Tibial nerve (tissue), 4 donors: Measurements from ENCODE around the gene TMEM198. TPM values are rescaled to one million over a fixed set of nuclear protein-coding genes. Genes with fewer than 3 reads are reported as not detected.

Source experiments
- DNase-seq, 2 donors: peaks; one replicate each; pipeline ENCODE4 v3.0.0-alpha.2; 2019; ENCODE audit warnings: low spot score in 2 of 2
- H3K27ac ChIP-seq, 4 donors: fragments of 200-600 bp; sonication (generic) in 3 of 4; one replicate each; pipeline ENCODE4 v1.5.1; 2017 to 2019; ENCODE audit warnings: mild to moderate bottlenecking in 1 of 4
- H3K27me3 ChIP-seq, 2 donors: fragments of 200-600 bp; sonication (generic) in 1 of 2; one replicate each; pipeline versions ENCODE4 v1.5.1 to v1.6.0; 2017 to 2019
- H3K36me3 ChIP-seq, 3 donors: fragments of 200-600 bp; sonication (generic); one replicate each; pipeline ENCODE4 v1.5.1; 2018 to 2019
- H3K4me1 ChIP-seq, 4 donors: fragments of 200-600 bp; sonication (generic) in 3 of 4; one replicate each; pipeline ENCODE4 v1.5.1; 2017 to 2019
- H3K4me3 ChIP-seq, 4 donors: fragments of 200-600 bp; sonication (generic) in 3 of 4; one replicate each; pipeline ENCODE4 v1.5.1; 2017 to 2019; ENCODE audit warnings: mild to moderate bottlenecking in 1 of 4, moderate library complexity in 1 of 4
- H3K9me3 ChIP-seq, 4 donors: fragments of 200-600 bp; sonication (generic) in 3 of 4; one replicate each; pipeline ENCODE4 v1.5.1; 2017 to 2019
- CTCF ChIP-seq, 5 experiments: fragments of 200-600 bp in 3 of 5; fragments of 450-650 bp in 2 of 5; sonication (generic) in 3 of 5; IDR thresholded peaks; one replicate each; pipeline ENCODE4 v1.5.1; 2016 to 2019; ENCODE audit warnings: antibody characterized with exemption in 5 of 5, mild to moderate bottlenecking in 3 of 5, moderate library complexity in 2 of 5
- EP300 ChIP-seq, 2 donors: sonication (generic); formaldehyde crosslinking; IDR thresholded peaks; one replicate each; pipeline ENCODE4 v1.6.1; 2017; ENCODE audit warnings: antibody characterized with exemption in 2 of 2, mild to moderate bottlenecking in 1 of 2
- POLR2A ChIP-seq, 2 donors: fragments of 450-650 bp; IDR thresholded peaks; one replicate each; pipeline ENCODE4 v1.6.1; 2017; ENCODE audit warnings: antibody characterized with exemption in 2 of 2, mild to moderate bottlenecking in 2 of 2, moderate library complexity in 2 of 2
- WGBS, 2 donors: methylation state at CpG; one replicate each; pipeline ENCODE4 v1.1.5; 2018; 5-methylcytosine and 5-hydroxymethylcytosine counted together
- total RNA-seq, 4 donors: library from RNA; depleted of rRNA; stranded (reverse); fragments of >200 nt; gene quantifications; one replicate each; pipeline ENCODE4 v1.1.0, GENCODE V29; 2016

The TMEM198 gene
- total RNA-seq, 4 donors from 2014 or later: 1.6 to 2.4 (median 1.9) TPM

- WGBS, 2 donors: 81 to 82% methylated on average over 20 of the region's 20 CpGs
- TF ChIP-seq POLR2A (IDR thresholded peaks at IDR 0.05): no peak
- TF ChIP-seq EP300 (IDR thresholded peaks at IDR 0.05): no peak
- TF ChIP-seq CTCF (IDR thresholded peaks at IDR 0.05): no peak
- H3K4me1 ChIP-seq: peaks cover 0 to 13% (median 0%) of the 10 kb centered on the region in 4 donors
- no peak overlapping the region for H3K27ac ChIP-seq
- no peaks in the 10 kb centered on the region for H3K36me3 ChIP-seq
- no peaks in the 10 kb centered on the region for H3K9me3 ChIP-seq
- no peak overlapping the region for H3K4me3 ChIP-seq
- H3K27me3 ChIP-seq: peaks cover 0 to 33% of the 10 kb centered on the region in 2 donors
- no peak for DNase-seq
Measured at GRCh38 chr2:219531639-219532377, 12.0 kb upstream of the TMEM198 start.

- peaks cover 0 to 28% of the 10 kb centered on the region in 2 donors for H3K27me3 ChIP-seq
- WGBS, 2 donors: 88% methylated on average over 8 of the region's 8 CpGs
- H3K4me3 ChIP-seq: no peak overlapping the region
- TF ChIP-seq CTCF (IDR thresholded peaks at IDR 0.05): no peak
- no peak for TF ChIP-seq POLR2A (IDR thresholded peaks at IDR 0.05)
- no peak for TF ChIP-seq EP300 (IDR thresholded peaks at IDR 0.05)
- peaks cover 0 to 18% (median 2%) of the 10 kb centered on the region in 4 donors for H3K4me1 ChIP-seq
- H3K27ac ChIP-seq: no peak overlapping the region
- no peaks in the 10 kb centered on the region for H3K36me3 ChIP-seq
- H3K9me3 ChIP-seq: no peaks in the 10 kb centered on the region
- no peak for DNase-seq
Measured at GRCh38 chr2:219532378-219532649, 11.5 kb upstream of the TMEM198 start.

- TF ChIP-seq CTCF (IDR thresholded peaks at IDR 0.05) (no peak), POLR2A (IDR thresholded peaks at IDR 0.05) (no peak), EP300 (IDR thresholded peaks at IDR 0.05) (no peak)
- Histone ChIP-seq H3K27ac (no peak overlapping the region), H3K9me3 (no peaks in the 10 kb centered on the region), H3K27me3 (peaks cover 0 to 10% of the 10 kb centered on the region in 2 donors), H3K4me3 (no peak overlapping the region), H3K4me1 (peaks cover 0 to 35% (median 16%) of the 10 kb centered on the region in 4 donors), H3K36me3 (peaks cover 0 to 5% (median 0%) of the 10 kb centered on the region in 3 donors)
- WGBS, 2 donors: 94% methylated on average over 6 of the region's 6 CpGs
- DNase-seq: no peak
Measured at GRCh38 chr2:219533930-219534661, 9.7 kb upstream of the TMEM198 start.

GRCh38 chr2:219536425-219536824 lies 7.4 kb upstream of the TMEM198 start:
- no peak overlapping the region for H3K4me3 ChIP-seq
- H3K27me3 ChIP-seq: no peaks in the 10 kb centered on the region
- H3K36me3 ChIP-seq: peaks cover 0 to 26% (median 0%) of the 10 kb centered on the region in 3 donors
- H3K4me1 ChIP-seq: peaks cover 0 to 44% (median 25%) of the 10 kb centered on the region in 4 donors
- no peaks in the 10 kb centered on the region for H3K9me3 ChIP-seq
- no peak for DNase-seq
- 65 to 72% methylated on average over 16 of the region's 16 CpGs for WGBS, 2 donors
- no peak for TF ChIP-seq EP300 (IDR thresholded peaks at IDR 0.05)
- no peak for TF ChIP-seq POLR2A (IDR thresholded peaks at IDR 0.05)
- TF ChIP-seq CTCF (IDR thresholded peaks at IDR 0.05): no peak
- peak overlapping the region in 2 of 4 donors; percentile 91 to 97 for H3K27ac ChIP-seq

- peaks cover 0 to 26% (median 0%) of the 10 kb centered on the region in 3 donors for H3K36me3 ChIP-seq
Measured at GRCh38 chr2:219536967-219537366, 6.9 kb upstream of the TMEM198 start.

More at GRCh38 chr2:219536967-219537366, 6.9 kb upstream of the TMEM198 start:
- H3K27ac ChIP-seq: peak overlapping the region; percentile 24 to 97 (median 58)
- 27 to 41% methylated on average over 7 to 9 of the region's 9 CpGs for WGBS, 2 donors
- no peaks in the 10 kb centered on the region for H3K27me3 ChIP-seq
- DNase-seq: no peak
- no peaks in the 10 kb centered on the region for H3K9me3 ChIP-seq
- peaks cover 0 to 50% (median 29%) of the 10 kb centered on the region in 4 donors for H3K4me1 ChIP-seq
- no peak for TF ChIP-seq POLR2A (IDR thresholded peaks at IDR 0.05)
- no peak for TF ChIP-seq EP300 (IDR thresholded peaks at IDR 0.05)
- no peak for TF ChIP-seq CTCF (IDR thresholded peaks at IDR 0.05)
- no peak overlapping the region for H3K4me3 ChIP-seq
